GM19239 (cell line): Measurements from ENCODE around the gene AVPR1B.

Experiments
- DNase-seq: peaks from one replicate; pipeline ENCODE4 v3.0.0; 2011; ENCODE audit warnings: low spot score; ENCODE audit not compliant: insufficient read length
- FAIRE-seq: peaks from 2 replicates; lab custom pipeline; 2011; peaks lifted over from hg19 to GRCh38; lab: Jason Lieb, UNC

The AVPR1B gene

GRCh38 chr1:206114692-206115640 lies 2.2 kb downstream of the AVPR1B start:
- DNase-seq (no peak), FAIRE-seq (no peak)

GRCh38 chr1:206112600-206113301 lies 4.4 kb downstream of the AVPR1B start:
- no peak for FAIRE-seq
- no peak for DNase-seq

- DNase-seq (no peak), FAIRE-seq (no peak)
Measured at GRCh38 chr1:206111271-206111927, 5.8 kb downstream of the AVPR1B start.

GRCh38 chr1:206110820-206111219 lies 6.4 kb downstream of the AVPR1B start:
- no peak for FAIRE-seq
- DNase-seq: no peak

- FAIRE-seq (no peak), DNase-seq (no peak)
Measured at GRCh38 chr1:206110161-206110560, 7.0 kb downstream of the AVPR1B start.

GRCh38 chr1:206109718-206110117 lies 7.5 kb downstream of the AVPR1B start:
- DNase-seq (no peak), FAIRE-seq (no peak)

- no peak for FAIRE-seq
- no peak for DNase-seq
Measured at GRCh38 chr1:206108635-206109034, 8.6 kb downstream of the AVPR1B start.

- FAIRE-seq: no peak
- no peak for DNase-seq
Measured at GRCh38 chr1:206107168-206107544, 10.0 kb downstream of the AVPR1B start.

GRCh38 chr1:206106328-206107167 lies 10.6 kb downstream of the AVPR1B start:
- FAIRE-seq (peak; percentile 96), DNase-seq (peak; percentile 85)

- no peak for FAIRE-seq
- DNase-seq: no peak
Measured at GRCh38 chr1:206105464-206105995, 11.7 kb downstream of the AVPR1B start.

- FAIRE-seq (no peak), DNase-seq (no peak)
Measured at GRCh38 chr1:206103979-206104378, 13.2 kb downstream of the AVPR1B start.

- FAIRE-seq (no peak), DNase-seq (no peak)
Measured at GRCh38 chr1:206102292-206102936, 14.8 kb downstream of the AVPR1B start.

- no peak for DNase-seq
- no peak for FAIRE-seq
Measured at GRCh38 chr1:206101351-206102045, 15.7 kb downstream of the AVPR1B start.

GRCh38 chr1:206100226-206100815 lies 16.9 kb downstream of the AVPR1B start:
- no peak for FAIRE-seq
- DNase-seq: no peak

- no peak for FAIRE-seq
- DNase-seq: no peak
Measured at GRCh38 chr1:206098242-206098919, 18.8 kb downstream of the AVPR1B start.

- no peak for FAIRE-seq
- no peak for DNase-seq
Measured at GRCh38 chr1:206097381-206097780, 19.8 kb downstream of the AVPR1B start.

- DNase-seq (no peak), FAIRE-seq (no peak)
Measured at GRCh38 chr1:206094024-206094423, 23.2 kb downstream of the AVPR1B start.

- no peak for FAIRE-seq
- no peak for DNase-seq
Measured at GRCh38 chr1:206089341-206089740, 27.8 kb downstream of the AVPR1B start.
